ENCODE data around the gene PEPD.

PEPD gene

GRCh38 chr19:33390908-33391630 lies 130.5 kb downstream of the PEPD start:
- in situ Hi-C loops (cut with MboI; ENCODE audit: low sequenced_read_pairs), result no loop called here

- in situ Hi-C loops (cut with MboI; ENCODE audit: low sequenced_read_pairs), result no loop called here
These were observed 131.3 kb downstream of the PEPD start for GRCh38 chr19:33390101-33390907.

- in situ Hi-C loops (cut with MboI; ENCODE audit: low sequenced_read_pairs), result no loop called here
These were observed 132.0 kb downstream of the PEPD start for GRCh38 chr19:33389421-33390100.

GRCh38 chr19:33388725-33389420 lies 132.7 kb downstream of the PEPD start:
- in situ Hi-C loops (cut with MboI; ENCODE audit: low sequenced_read_pairs), result no loop called here

GRCh38 chr19:33388231-33388724 lies 133.3 kb downstream of the PEPD start:
- in situ Hi-C loops (cut with MboI; ENCODE audit: low sequenced_read_pairs), result no loop called here

GRCh38 chr19:33387351-33388230 lies 134.0 kb downstream of the PEPD start:
- in situ Hi-C loops (cut with MboI; ENCODE audit: low sequenced_read_pairs), result no loop called here

GRCh38 chr19:33386361-33386858 lies 135.2 kb downstream of the PEPD start:
- in situ Hi-C loops (cut with MboI; ENCODE audit: low sequenced_read_pairs), result no loop called here

GRCh38 chr19:33385956-33386355 lies 135.6 kb downstream of the PEPD start:
- in situ Hi-C loops (cut with MboI; ENCODE audit: low sequenced_read_pairs), result no loop called here

- in situ Hi-C loops (cut with MboI; ENCODE audit: low sequenced_read_pairs), result no loop called here
These were observed 136.6 kb downstream of the PEPD start for GRCh38 chr19:33384983-33385382.

GRCh38 chr19:33383720-33384292 lies 137.8 kb downstream of the PEPD start:
- in situ Hi-C loops (cut with MboI; ENCODE audit: low sequenced_read_pairs), result no loop called here

GRCh38 chr19:33382982-33383381 lies 138.6 kb downstream of the PEPD start:
- in situ Hi-C loops (cut with MboI; ENCODE audit: low sequenced_read_pairs), result no loop called here

- in situ Hi-C loops (cut with MboI; ENCODE audit: low sequenced_read_pairs), result no loop called here
These were observed 139.6 kb downstream of the PEPD start for GRCh38 chr19:33382006-33382405.

GRCh38 chr19:33381101-33381500 lies 140.5 kb downstream of the PEPD start:
- in situ Hi-C loops (cut with MboI; ENCODE audit: low sequenced_read_pairs), result no loop called here

GRCh38 chr19:33379151-33379829 lies 142.3 kb downstream of the PEPD start:
- in situ Hi-C loops (cut with MboI; ENCODE audit: low sequenced_read_pairs), result no loop called here

GRCh38 chr19:33377586-33378475 lies 143.8 kb downstream of the PEPD start:
- in situ Hi-C loops (cut with MboI; ENCODE audit: low sequenced_read_pairs), result no loop called here

- in situ Hi-C loops (cut with MboI; ENCODE audit: low sequenced_read_pairs), result no loop called here
These were observed 144.5 kb downstream of the PEPD start for GRCh38 chr19:33376941-33377557.

- in situ Hi-C loops (cut with MboI; ENCODE audit: low sequenced_read_pairs), result no loop called here
These were observed 145.2 kb downstream of the PEPD start for GRCh38 chr19:33376423-33376822.

GRCh38 chr19:33375837-33376159 lies 145.8 kb downstream of the PEPD start:
- in situ Hi-C loops (cut with MboI; ENCODE audit: low sequenced_read_pairs), result no loop called here

All from HL-60/S4 treated with phorbol 12-myristate 13-acetate at 8.2 ng/mL for 4 days and 3 days (cell line).